Left ventricle myocardium inferior (tissue), 1 donor: ENCODE data around the gene OR4B1. TPM values are rescaled to one million over a fixed set of nuclear protein-coding genes. Genes with fewer than 3 reads are reported as not detected.

Source experiments
- DNase-seq: peaks from one replicate; pipeline ENCODE4 v3.0.0-alpha.2; 2020
- H3K27ac ChIP-seq: fragments of 200-600 bp; replicated peaks from 2 replicates; pipeline ENCODE4 v1.8.0; 2021
- H3K27me3 ChIP-seq: fragments of 200-600 bp; 2 replicates; pipeline ENCODE4 v1.8.0; 2021; ENCODE audit warnings: low read depth
- H3K36me3 ChIP-seq: fragments of 200-600 bp; 2 replicates; pipeline ENCODE4 v1.8.0; 2021
- H3K4me1 ChIP-seq: fragments of 200-600 bp; 2 replicates; pipeline ENCODE4 v1.8.0; 2021
- H3K4me3 ChIP-seq: fragments of 200-600 bp; 2 replicates; pipeline ENCODE4 v1.8.0; 2021; ENCODE audit warnings: mild to moderate bottlenecking, moderate library complexity
- H3K9me3 ChIP-seq: fragments of 200-600 bp; replicated peaks from 2 replicates; pipeline ENCODE4 v1.8.0; 2021
- intact Hi-C: fragments of 100-400 bp; cut with micrococcal nuclease; formaldehyde crosslinking; loops from one replicate; pipeline ENCODE4 v1.11.0; 2022
- total RNA-seq: library from RNA; stranded (reverse); fragmentation: NEBNext Ultra II Directional; extraction: Animal tissue kit (Norgen Biotek cat#: 25700); gene quantifications from one replicate; pipeline ENCODE4 v1.2.1, GENCODE V29; 2021
- TF ChIP-seq, protein P1 (sequence below): fragments of 200-600 bp; IDR thresholded peaks from 2 replicates; pipeline ENCODE4 v1.8.0; 2021; ENCODE audit warnings: antibody characterized with exemption, mild to moderate bottlenecking, borderline replicate concordance
- donor health status: DM: no; HTN: yes; CAD: no; lungs with severe emphysema.

Gene OR4B1
- total RNA-seq, 1 donor from 2014 or later: not detected

DNA sequence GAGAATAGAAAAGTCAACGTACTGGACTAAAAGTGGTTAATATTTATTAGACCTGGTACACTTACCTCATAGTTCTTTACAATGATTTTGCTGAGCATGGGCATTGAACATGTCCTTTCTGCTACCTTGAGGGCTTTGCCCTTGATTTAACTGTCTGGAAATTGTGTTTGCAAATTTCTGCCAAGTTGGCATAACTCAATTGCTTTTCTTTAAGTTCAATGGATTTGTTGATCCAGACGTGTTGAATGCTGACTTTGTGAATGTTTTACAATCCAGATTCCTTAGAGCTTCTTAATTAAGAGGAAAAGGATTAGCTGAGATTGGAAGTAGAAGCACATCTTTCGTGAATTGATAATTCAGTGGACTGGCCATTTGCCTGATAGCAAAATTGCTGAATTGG lies 21.1 kb downstream of the OR4B1 start:
- peaks cover 6% of the 10 kb centered on the region for H3K9me3 ChIP-seq
- peaks cover 7% of the 10 kb centered on the region for H3K27me3 ChIP-seq
- H3K4me3 ChIP-seq: no peak overlapping the region
- no peaks in the 10 kb centered on the region for H3K36me3 ChIP-seq
- H3K27ac ChIP-seq: no peak overlapping the region
- no peaks in the 10 kb centered on the region for H3K4me1 ChIP-seq
- no peak for DNase-seq
- TF ChIP-seq, protein P1, sequence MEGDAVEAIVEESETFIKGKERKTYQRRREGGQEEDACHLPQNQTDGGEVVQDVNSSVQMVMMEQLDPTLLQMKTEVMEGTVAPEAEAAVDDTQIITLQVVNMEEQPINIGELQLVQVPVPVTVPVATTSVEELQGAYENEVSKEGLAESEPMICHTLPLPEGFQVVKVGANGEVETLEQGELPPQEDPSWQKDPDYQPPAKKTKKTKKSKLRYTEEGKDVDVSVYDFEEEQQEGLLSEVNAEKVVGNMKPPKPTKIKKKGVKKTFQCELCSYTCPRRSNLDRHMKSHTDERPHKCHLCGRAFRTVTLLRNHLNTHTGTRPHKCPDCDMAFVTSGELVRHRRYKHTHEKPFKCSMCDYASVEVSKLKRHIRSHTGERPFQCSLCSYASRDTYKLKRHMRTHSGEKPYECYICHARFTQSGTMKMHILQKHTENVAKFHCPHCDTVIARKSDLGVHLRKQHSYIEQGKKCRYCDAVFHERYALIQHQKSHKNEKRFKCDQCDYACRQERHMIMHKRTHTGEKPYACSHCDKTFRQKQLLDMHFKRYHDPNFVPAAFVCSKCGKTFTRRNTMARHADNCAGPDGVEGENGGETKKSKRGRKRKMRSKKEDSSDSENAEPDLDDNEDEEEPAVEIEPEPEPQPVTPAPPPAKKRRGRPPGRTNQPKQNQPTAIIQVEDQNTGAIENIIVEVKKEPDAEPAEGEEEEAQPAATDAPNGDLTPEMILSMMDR: no peak
- intact Hi-C loops: no loop called here

DNA sequence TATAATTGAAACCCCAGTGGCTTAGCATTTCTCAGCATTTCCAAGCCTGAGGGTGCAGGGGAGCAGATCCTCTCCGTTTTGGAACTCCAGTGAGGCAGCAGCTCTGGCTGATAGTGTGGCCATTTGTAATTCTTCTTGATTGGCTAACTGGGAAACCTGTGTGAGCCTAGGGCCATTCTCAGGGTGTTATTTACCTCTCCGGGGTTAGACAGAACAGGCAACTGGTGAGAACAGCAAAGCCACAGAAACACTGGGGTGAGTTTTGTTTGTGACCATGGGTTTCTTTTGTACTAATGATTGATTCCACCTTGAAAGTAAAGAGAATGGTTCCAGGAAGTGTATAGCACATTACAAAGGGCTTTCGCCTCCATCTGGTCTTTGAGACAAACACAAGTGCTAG lies 25.9 kb downstream of the OR4B1 start:
- intact Hi-C loops: no loop called here
- TF ChIP-seq, protein P1: no peak
- H3K9me3 ChIP-seq: peaks cover 20% of the 10 kb centered on the region
- H3K4me1 ChIP-seq: no peaks in the 10 kb centered on the region
- no peak overlapping the region for H3K4me3 ChIP-seq
- H3K27me3 ChIP-seq: peaks cover 3% of the 10 kb centered on the region
- no peak for DNase-seq
- H3K36me3 ChIP-seq: no peaks in the 10 kb centered on the region
- H3K27ac ChIP-seq: no peak overlapping the region

DNA sequence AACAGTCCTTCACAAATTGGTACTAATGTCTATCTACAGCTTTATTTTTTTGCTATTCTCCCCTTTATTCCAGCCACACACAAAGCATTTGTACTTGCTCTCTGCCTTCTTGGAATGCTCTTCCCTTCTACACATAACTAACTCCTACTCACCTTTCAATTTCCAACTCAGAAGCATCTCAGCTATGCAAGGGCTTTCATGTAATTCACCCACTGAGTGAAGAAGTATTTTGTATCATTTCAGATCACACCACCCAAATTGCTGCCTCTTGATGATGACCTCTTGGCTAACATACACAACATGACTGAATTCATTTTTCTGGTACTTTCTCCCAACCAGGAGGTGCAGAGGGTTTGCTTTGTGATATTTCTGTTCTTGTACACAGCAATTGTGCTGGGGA lies 28.2 kb downstream of the OR4B1 start, which contains the start of gene OR4X2:
TSS of gene OR4X2 (plus strand) at position 301 of the 400 bp plus-strand sequence. CDS start at position 301, 0 bp downstream.
- Histone ChIP-seq H3K9me3 (peaks cover 41% of the 10 kb centered on the region), H3K27me3 (no peaks in the 10 kb centered on the region), H3K27ac (no peak within 1 kb of the TSS), H3K4me1 (no peaks in the 10 kb centered on the region), H3K36me3 (no peaks in the 10 kb centered on the region), H3K4me3 (no peak within 1 kb of the TSS)
- TF ChIP-seq, protein P1: no peak
- no peak for DNase-seq
- intact Hi-C loops: no loop called here

DNA sequence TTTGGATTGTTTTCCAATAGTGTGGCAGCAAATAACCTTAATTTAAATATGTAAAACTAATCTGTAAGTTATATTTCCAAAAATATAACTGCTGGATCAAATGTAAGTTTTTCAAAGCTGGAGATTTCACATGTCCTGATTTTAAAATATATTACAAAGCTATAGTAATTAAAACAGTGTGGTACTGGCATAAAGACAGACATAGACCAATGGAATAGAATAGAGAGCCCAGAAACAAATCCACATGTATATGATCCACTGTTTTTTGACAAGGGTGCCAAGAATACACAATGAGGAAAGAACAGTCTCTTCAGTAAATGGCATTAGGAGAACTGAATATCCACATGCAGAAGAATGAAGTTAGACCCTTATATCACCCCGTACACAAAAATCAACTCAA lies 32.3 kb downstream of the OR4B1 start:
- H3K27ac ChIP-seq: no peak overlapping the region
- intact Hi-C loops: no loop called here
- H3K4me3 ChIP-seq: no peak overlapping the region
- no peaks in the 10 kb centered on the region for H3K4me1 ChIP-seq
- TF ChIP-seq, protein P1: no peak
- H3K9me3 ChIP-seq: peaks cover 67% of the 10 kb centered on the region
- H3K36me3 ChIP-seq: no peaks in the 10 kb centered on the region
- H3K27me3 ChIP-seq: no peaks in the 10 kb centered on the region
- no peak for DNase-seq

DNA sequence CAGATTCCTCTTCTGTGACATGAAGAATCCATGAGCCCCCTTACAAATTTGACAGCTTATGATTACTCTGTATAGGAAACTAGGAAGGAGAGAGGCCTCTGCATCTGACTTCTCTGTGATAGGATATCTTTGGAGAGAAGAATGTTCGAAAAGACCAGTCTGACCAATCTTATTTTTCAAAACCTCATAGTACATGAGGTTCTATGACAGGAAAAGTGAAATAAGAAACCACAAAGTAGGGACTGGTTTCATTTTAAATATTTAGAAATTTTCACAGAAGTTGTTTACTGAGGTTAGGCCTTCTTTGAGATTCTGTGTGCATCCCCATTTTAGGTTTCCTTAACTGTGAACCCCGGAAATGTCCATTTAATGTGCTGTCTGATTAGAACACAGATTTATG lies 45.0 kb downstream of the OR4B1 start:
- no peaks in the 10 kb centered on the region for H3K27me3 ChIP-seq
- H3K4me3 ChIP-seq: no peak overlapping the region
- peaks cover 12% of the 10 kb centered on the region for H3K9me3 ChIP-seq
- no peak overlapping the region for H3K27ac ChIP-seq
- no peak for DNase-seq
- TF ChIP-seq, protein P1: no peak
- no peaks in the 10 kb centered on the region for H3K36me3 ChIP-seq
- intact Hi-C loops: no loop called here
- no peaks in the 10 kb centered on the region for H3K4me1 ChIP-seq
